Spleen (tissue), 13 donors: ENCODE data around the gene SNX13. TPM values are rescaled to one million over a fixed set of nuclear protein-coding genes. Genes with fewer than 3 reads are reported as not detected.

Experiments
- DNase-seq: peaks from one replicate; pipeline ENCODE4 v3.0.0-alpha.2; 2020
- H3K27ac ChIP-seq, 8 donors: fragments of 200-600 bp; sonication (generic) in 7 of 8; 1 replicate in 4 of 8; 2 replicates in 4 of 8; pipeline versions ENCODE4 v1.5.0 to v1.8.0; 2016 to 2021; ENCODE audit warnings: inconsistent platforms in 4 of 8, mild to moderate bottlenecking in 4 of 8, moderate library complexity in 1 of 8
- H3K27me3 ChIP-seq, 7 donors: fragments of 200-600 bp; sonication (generic) in 6 of 7; replicated peaks in 1 of 7; 1 replicate in 4 of 7; 2 replicates in 3 of 7; pipeline versions ENCODE4 v1.5.0 to v1.8.0; 2016 to 2021; ENCODE audit warnings: inconsistent platforms in 3 of 7, mild to moderate bottlenecking in 1 of 7
- H3K36me3 ChIP-seq, 6 donors: fragments of 200-600 bp; sonication (generic) in 5 of 6; 1 replicate in 4 of 6; 2 replicates in 2 of 6; pipeline versions ENCODE4 v1.5.0 to v1.8.0; 2016 to 2021; ENCODE audit warnings: inconsistent platforms in 2 of 6
- H3K4me1 ChIP-seq, 6 donors: fragments of 200-600 bp; sonication (generic) in 5 of 6; 1 replicate in 3 of 6; 2 replicates in 3 of 6; pipeline versions ENCODE4 v1.5.0 to v1.8.0; 2016 to 2021; ENCODE audit warnings: inconsistent platforms in 3 of 6
- H3K4me3 ChIP-seq, 8 donors: fragments of 200-600 bp; sonication (generic) in 7 of 8; 1 replicate in 4 of 8; 2 replicates in 4 of 8; pipeline versions ENCODE4 v1.5.0 to v1.8.0; 2016 to 2021; ENCODE audit warnings: inconsistent platforms in 4 of 8, mild to moderate bottlenecking in 4 of 8, moderate library complexity in 2 of 8
- H3K9me3 ChIP-seq, 8 donors: fragments of 200-600 bp; sonication (generic) in 7 of 8; 1 replicate in 4 of 8; 2 replicates in 4 of 8; pipeline versions ENCODE4 v1.5.0 to v1.8.0; 2016 to 2021; ENCODE audit warnings: inconsistent platforms in 4 of 8
- CTCF ChIP-seq, 11 experiments: fragments of 200-600 bp in 7 of 11; fragments of 450-650 bp in 4 of 11; sonication (generic) in 4 of 11; IDR thresholded peaks in 8 of 11; conservative IDR thresholded peaks in 3 of 11; 1 replicate in 7 of 11; 2 replicates in 4 of 11; pipeline versions ENCODE4 v1.4.0 to v1.8.0; 2016 to 2021; ENCODE audit warnings: antibody characterized with exemption in 11 of 11, inconsistent platforms in 4 of 11, mild to moderate bottlenecking in 1 of 11
- POLR2A ChIP-seq, 3 donors: fragments of 450-650 bp; IDR thresholded peaks; one replicate each; pipeline ENCODE4 v1.5.1; 2017; ENCODE audit warnings: antibody characterized with exemption in 3 of 3, mild to moderate bottlenecking in 1 of 3
- POLR2AphosphoS5 ChIP-seq, 3 donors: sonication (generic); formaldehyde crosslinking; IDR thresholded peaks; one replicate each; pipeline ENCODE4 v1.5.1; 2017; ENCODE audit warnings: antibody characterized with exemption in 3 of 3
- WGBS, 5 donors: extraction: QIAGEN DNeasy Blood & Tissue Kit in 3 of 5; methylation state at CpG; one replicate each; pipeline versions ENCODE4 v1.1.5 to v1.1.7; 2013 to 2018; 5-methylcytosine and 5-hydroxymethylcytosine counted together
- intact Hi-C: fragments of 100-400 bp; cut with DNase I; formaldehyde crosslinking; loops from one replicate; pipeline ENCODE4 v1.15.0; 2023; ENCODE audit warnings: low total_unique reads
- long read RNA-seq, 2 donors: transcript quantifications; one replicate each; lab custom pipeline, GENCODE V29; 2026
- polyA plus RNA-seq, 3 donors: library from polyadenylated mRNA; stranded (reverse); fragments of 200-250 nt; gene quantifications; one replicate each; pipeline ENCODE4 v1.2.1, GENCODE V29; 2013
- total RNA-seq, 7 donors: library from RNA; depleted of rRNA in 3 of 7; stranded (reverse); fragments of >200 nt in 3 of 7; fragmentation: NEBNext Ultra II Directional in 4 of 7; extraction: Animal tissue kit (Norgen Biotek cat#: 25700) in 4 of 7; gene quantifications; one replicate each; pipeline versions ENCODE4 v1.1.0 to v1.2.1, GENCODE V29; 2016 to 2021
- donor health status: healthy with polysubstance abuse.
- donor health status: DM: no; HTN: no; CAD: no; lungs with moderate emphysema.
- donor health status: DM: no; HTN: no; CAD: no.
- donor health status: Bipolar disorder and iron deficiency.
- donor health status: healthy.
- donor health status: DM: no; HTN: no; CAD: no.
- donor health status: DM: yes; HTN: yes; CAD: no.

The SNX13 gene
- total RNA-seq (10 to 100 TPM; 42.3 to 79.8 (median 57.3) TPM), polyA plus RNA-seq (1 to 10 TPM; 5.7 to 6.7 (median 5.8) TPM)
- long read RNA-seq, donor 1, full-length matches to known transcripts, result 4 of 10 reads
- long read RNA-seq, donor 1, partial matches to known transcripts, result 6 of 10 reads
- long read RNA-seq, donor 1, other reads (novel, unspliced or antisense), result 0 of 10 reads
- long read RNA-seq, donor 2, full-length matches to known transcripts, result 1 of 1 reads
- long read RNA-seq, donor 2, partial matches to known transcripts, result 0 of 1 reads
- long read RNA-seq, donor 2, other reads (novel, unspliced or antisense), result 0 of 1 reads

GRCh38 chr7:17940302-17940883 lies at the start of gene SNX13:
TSS of gene SNX13 (minus strand) at chr7:17940494. CDS start at chr7:17940295, 199 bp downstream.
- 0 to 1% (median 0%) methylated on average over 35 to 66 of the region's 66 CpGs for WGBS, 5 donors
- no peaks in the 10 kb centered on the region for H3K27me3 ChIP-seq
- H3K36me3 ChIP-seq, result no peaks in the 10 kb centered on the region
- peak within 1 kb of the TSS; percentile 94 to 99 (median 97) for H3K27ac ChIP-seq
- intact Hi-C loops, result no loop called here
- peaks cover 31 to 62% (median 48%) of the 10 kb centered on the region in 6 donors for H3K4me1 ChIP-seq
- TF ChIP-seq POLR2AphosphoS5 (IDR thresholded peaks at IDR 0.05) (peak; percentile 96 to 97 (median 97)), CTCF (IDR thresholded peaks at IDR 0.05 in 8 of 11, conservative IDR thresholded peaks at IDR 0.05 in 3 of 11) (peak in 7 of 11 experiments; percentile 13 to 66 (median 35)), POLR2A (IDR thresholded peaks at IDR 0.05) (peak; percentile 27 to 81 (median 43))
- peak within 1 kb of the TSS; percentile 61 to 95 (median 82) for H3K4me3 ChIP-seq
- H3K9me3 ChIP-seq, result no peaks in the 10 kb centered on the region
- peak; percentile 98 for DNase-seq

GRCh38 chr7:17989546-17989945 lies 49.3 kb upstream of the SNX13 start:
- Histone ChIP-seq H3K27me3 (no peaks in the 10 kb centered on the region), H3K4me1 (no peaks in the 10 kb centered on the region), H3K36me3 (no peaks in the 10 kb centered on the region), H3K4me3 (no peak overlapping the region), H3K27ac (no peak overlapping the region), H3K9me3 (no peaks in the 10 kb centered on the region)
- intact Hi-C loops, result no loop called here
- no peak for DNase-seq
- no peak for TF ChIP-seq POLR2A (IDR thresholded peaks at IDR 0.05)
- TF ChIP-seq CTCF (IDR thresholded peaks at IDR 0.05 in 8 of 11, conservative IDR thresholded peaks at IDR 0.05 in 3 of 11), result no peak
- TF ChIP-seq POLR2AphosphoS5 (IDR thresholded peaks at IDR 0.05), result no peak
- 84 to 93% (median 88%) methylated on average over 5 of the region's 5 CpGs for WGBS, 5 donors

- Histone ChIP-seq H3K4me3 (no peak overlapping the region), H3K27me3 (no peaks in the 10 kb centered on the region), H3K9me3 (no peaks in the 10 kb centered on the region), H3K36me3 (no peaks in the 10 kb centered on the region), H3K27ac (no peak overlapping the region), H3K4me1 (peaks cover 0 to 2% (median 0%) of the 10 kb centered on the region in 6 donors)
- 91 to 98% (median 95%) methylated on average over 6 of the region's 6 CpGs for WGBS, 5 donors
- intact Hi-C loops, result no loop called here
- TF ChIP-seq POLR2A (IDR thresholded peaks at IDR 0.05), result no peak
- no peak for TF ChIP-seq CTCF (IDR thresholded peaks at IDR 0.05 in 8 of 11, conservative IDR thresholded peaks at IDR 0.05 in 3 of 11)
- TF ChIP-seq POLR2AphosphoS5 (IDR thresholded peaks at IDR 0.05), result no peak
- no peak for DNase-seq
Measured at GRCh38 chr7:17988858-17989257, 48.6 kb upstream of the SNX13 start.

GRCh38 chr7:17988141-17988540 lies 47.8 kb upstream of the SNX13 start:
- no peak for TF ChIP-seq POLR2A (IDR thresholded peaks at IDR 0.05)
- no peak for TF ChIP-seq CTCF (IDR thresholded peaks at IDR 0.05 in 8 of 11, conservative IDR thresholded peaks at IDR 0.05 in 3 of 11)
- TF ChIP-seq POLR2AphosphoS5 (IDR thresholded peaks at IDR 0.05), result no peak
- 68 to 83% (median 75%) methylated on average over 6 of the region's 6 CpGs for WGBS, 5 donors
- no peak overlapping the region for H3K27ac ChIP-seq
- intact Hi-C loops, result no loop called here
- no peaks in the 10 kb centered on the region for H3K9me3 ChIP-seq
- H3K36me3 ChIP-seq, result no peaks in the 10 kb centered on the region
- H3K4me1 ChIP-seq, result peaks cover 0 to 9% (median 0%) of the 10 kb centered on the region in 6 donors
- H3K4me3 ChIP-seq, result no peak overlapping the region
- no peaks in the 10 kb centered on the region for H3K27me3 ChIP-seq
- DNase-seq, result no peak
